ENCODE data around the gene KRT33A. TPM values are rescaled to one million over a fixed set of nuclear protein-coding genes. Genes with fewer than 3 reads are reported as not detected.

The KRT33A gene
- total RNA-seq, 1 experiment from 2014 or later: not detected

DNA sequence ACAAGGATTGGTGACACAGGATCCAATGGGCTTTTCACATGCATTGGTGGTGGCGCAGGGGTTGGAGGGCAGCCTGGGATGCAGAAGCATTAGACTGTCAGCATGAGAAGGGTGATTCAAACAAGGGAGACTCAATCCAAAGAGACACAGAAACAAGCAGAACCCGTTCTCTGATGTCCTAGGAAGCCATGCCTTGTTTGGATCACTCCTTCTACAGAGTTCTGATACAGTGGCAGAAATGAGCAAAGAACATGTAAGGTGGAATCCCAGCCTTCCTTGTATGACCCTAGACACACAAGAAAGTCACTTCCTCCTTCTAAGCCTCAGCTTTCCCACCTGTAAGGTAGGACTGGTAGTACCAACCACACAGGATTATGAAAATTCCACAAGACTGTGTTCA lies 13.3 kb upstream of the KRT33A start:
- Mint-ChIP-seq H3K4me3 (ENCODE audit: low read depth, unreplicated experiment) (no peak overlapping the region), H3K9me3 (ENCODE audit: low read depth, unreplicated experiment) (no peaks in the 10 kb centered on the region), H3K27me3 (ENCODE audit: unreplicated experiment) (no peaks in the 10 kb centered on the region), H3K4me1 (ENCODE audit: low read depth, unreplicated experiment) (peaks cover 41% of the 10 kb centered on the region), H3K36me3 (ENCODE audit: insufficient read depth, unreplicated experiment) (no peaks in the 10 kb centered on the region), H3K27ac (ENCODE audit: unreplicated experiment) (no peak overlapping the region)
- TF ChIP-seq, protein P1, sequence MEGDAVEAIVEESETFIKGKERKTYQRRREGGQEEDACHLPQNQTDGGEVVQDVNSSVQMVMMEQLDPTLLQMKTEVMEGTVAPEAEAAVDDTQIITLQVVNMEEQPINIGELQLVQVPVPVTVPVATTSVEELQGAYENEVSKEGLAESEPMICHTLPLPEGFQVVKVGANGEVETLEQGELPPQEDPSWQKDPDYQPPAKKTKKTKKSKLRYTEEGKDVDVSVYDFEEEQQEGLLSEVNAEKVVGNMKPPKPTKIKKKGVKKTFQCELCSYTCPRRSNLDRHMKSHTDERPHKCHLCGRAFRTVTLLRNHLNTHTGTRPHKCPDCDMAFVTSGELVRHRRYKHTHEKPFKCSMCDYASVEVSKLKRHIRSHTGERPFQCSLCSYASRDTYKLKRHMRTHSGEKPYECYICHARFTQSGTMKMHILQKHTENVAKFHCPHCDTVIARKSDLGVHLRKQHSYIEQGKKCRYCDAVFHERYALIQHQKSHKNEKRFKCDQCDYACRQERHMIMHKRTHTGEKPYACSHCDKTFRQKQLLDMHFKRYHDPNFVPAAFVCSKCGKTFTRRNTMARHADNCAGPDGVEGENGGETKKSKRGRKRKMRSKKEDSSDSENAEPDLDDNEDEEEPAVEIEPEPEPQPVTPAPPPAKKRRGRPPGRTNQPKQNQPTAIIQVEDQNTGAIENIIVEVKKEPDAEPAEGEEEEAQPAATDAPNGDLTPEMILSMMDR (IDR thresholded peaks at IDR 0.05; ENCODE audit: unreplicated experiment): no peak
- intact Hi-C loops (cut with micrococcal nuclease; ENCODE audit: unreplicated experiment): loop anchor here (5.0 kb wide), 1 partner anchor 38 kb away; no protein-coding TSS in a partner anchor
- no peak for DNase-seq
- CTCF ChIA-PET: no interaction called here
- BruUV-seq (replicated peaks): no TSS peak

DNA sequence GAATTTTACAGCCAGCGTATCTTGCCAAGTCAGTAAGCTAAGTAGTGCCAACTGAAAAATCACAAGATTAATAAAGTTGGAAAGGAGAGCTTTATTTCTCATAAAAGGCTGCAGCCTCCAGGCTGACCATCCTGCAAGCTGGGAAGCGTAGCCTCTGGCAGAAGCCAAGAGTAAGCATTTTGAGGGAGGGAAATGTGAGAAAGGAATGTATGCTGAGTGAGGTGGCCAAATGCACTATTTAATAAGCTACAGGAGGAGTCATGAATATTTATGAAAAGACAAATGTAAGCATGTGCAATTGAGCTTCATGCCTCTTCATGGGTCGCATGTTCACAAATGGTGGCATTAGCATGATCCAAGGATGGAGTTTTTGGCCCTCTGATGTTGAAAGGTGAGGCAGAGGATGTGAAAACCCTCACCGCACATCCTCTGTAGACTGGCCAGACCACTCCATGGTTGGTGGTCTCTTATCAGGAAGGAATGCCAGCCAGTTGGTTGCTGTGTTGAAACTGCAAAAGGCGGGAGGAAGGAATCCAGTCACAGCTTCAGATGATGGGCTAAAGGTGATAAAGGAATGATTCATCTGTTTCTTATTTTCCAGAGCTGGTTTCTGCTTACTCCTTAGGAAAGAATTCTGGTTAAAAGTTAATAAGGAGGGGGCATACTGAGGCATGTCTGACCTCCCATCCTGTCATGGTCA lies 9.8 kb upstream of the KRT33A start:
- intact Hi-C loops (cut with micrococcal nuclease; ENCODE audit: unreplicated experiment): loop anchor here (5.0 kb wide), 1 partner anchor 42 kb away; no protein-coding TSS in a partner anchor
- Mint-ChIP-seq H3K27me3 (ENCODE audit: unreplicated experiment) (no peaks in the 10 kb centered on the region), H3K9me3 (ENCODE audit: low read depth, unreplicated experiment) (no peaks in the 10 kb centered on the region), H3K4me1 (ENCODE audit: low read depth, unreplicated experiment) (peaks cover 41% of the 10 kb centered on the region), H3K36me3 (ENCODE audit: insufficient read depth, unreplicated experiment) (no peaks in the 10 kb centered on the region), H3K27ac (ENCODE audit: unreplicated experiment) (peak overlapping the region; percentile 61), H3K4me3 (ENCODE audit: low read depth, unreplicated experiment) (no peak overlapping the region)
- TF ChIP-seq, protein P1 (IDR thresholded peaks at IDR 0.05; ENCODE audit: unreplicated experiment): no peak
- peak; percentile 46 for DNase-seq
- CTCF ChIA-PET: interaction anchor here (1.2 to 1.5 kb wide), 3 partner anchors 10 to 189 kb away, joined by 4 to 5 read pairs (median 4); no protein-coding TSS in a partner anchor
- no TSS peak for BruUV-seq (replicated peaks)

DNA sequence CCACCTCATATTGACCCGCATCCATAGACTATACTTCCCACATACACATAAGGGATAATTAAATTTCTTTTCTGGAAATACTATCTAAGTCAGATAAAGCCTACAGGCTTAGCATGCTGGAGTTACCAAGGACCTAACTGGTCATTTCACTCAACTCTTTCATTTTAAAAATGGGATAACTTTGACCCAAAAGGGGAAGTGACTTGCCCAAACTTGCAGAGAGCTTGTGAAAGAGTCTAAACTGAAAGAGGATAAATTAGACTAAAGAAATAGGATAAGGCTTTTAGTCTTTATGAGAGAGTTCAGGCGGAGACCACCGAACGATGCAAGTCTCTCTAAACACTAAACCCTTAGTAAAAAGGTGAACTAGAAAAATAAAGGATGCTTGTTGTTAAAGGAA lies 3.9 kb upstream of the KRT33A start:
- H3K4me3 Mint-ChIP-seq (ENCODE audit: low read depth, unreplicated experiment): no peak overlapping the region
- CTCF ChIA-PET: interaction anchor here (0.5 to 0.7 kb wide), 3 partner anchors 187 to 1122 kb away, joined by 3 read pairs; no protein-coding TSS in a partner anchor
- no TSS peak for BruUV-seq (replicated peaks)
- peaks cover 13% of the 10 kb centered on the region for H3K27me3 Mint-ChIP-seq (ENCODE audit: unreplicated experiment)
- intact Hi-C loops (cut with micrococcal nuclease; ENCODE audit: unreplicated experiment): no loop called here
- no peaks in the 10 kb centered on the region for H3K36me3 Mint-ChIP-seq (ENCODE audit: insufficient read depth, unreplicated experiment)
- no peak overlapping the region for H3K27ac Mint-ChIP-seq (ENCODE audit: unreplicated experiment)
- H3K4me1 Mint-ChIP-seq (ENCODE audit: low read depth, unreplicated experiment): peaks cover 2% of the 10 kb centered on the region
- TF ChIP-seq, protein P1 (IDR thresholded peaks at IDR 0.05; ENCODE audit: unreplicated experiment): no peak
- peaks cover 3% of the 10 kb centered on the region for H3K9me3 Mint-ChIP-seq (ENCODE audit: low read depth, unreplicated experiment)
- no peak for DNase-seq

DNA sequence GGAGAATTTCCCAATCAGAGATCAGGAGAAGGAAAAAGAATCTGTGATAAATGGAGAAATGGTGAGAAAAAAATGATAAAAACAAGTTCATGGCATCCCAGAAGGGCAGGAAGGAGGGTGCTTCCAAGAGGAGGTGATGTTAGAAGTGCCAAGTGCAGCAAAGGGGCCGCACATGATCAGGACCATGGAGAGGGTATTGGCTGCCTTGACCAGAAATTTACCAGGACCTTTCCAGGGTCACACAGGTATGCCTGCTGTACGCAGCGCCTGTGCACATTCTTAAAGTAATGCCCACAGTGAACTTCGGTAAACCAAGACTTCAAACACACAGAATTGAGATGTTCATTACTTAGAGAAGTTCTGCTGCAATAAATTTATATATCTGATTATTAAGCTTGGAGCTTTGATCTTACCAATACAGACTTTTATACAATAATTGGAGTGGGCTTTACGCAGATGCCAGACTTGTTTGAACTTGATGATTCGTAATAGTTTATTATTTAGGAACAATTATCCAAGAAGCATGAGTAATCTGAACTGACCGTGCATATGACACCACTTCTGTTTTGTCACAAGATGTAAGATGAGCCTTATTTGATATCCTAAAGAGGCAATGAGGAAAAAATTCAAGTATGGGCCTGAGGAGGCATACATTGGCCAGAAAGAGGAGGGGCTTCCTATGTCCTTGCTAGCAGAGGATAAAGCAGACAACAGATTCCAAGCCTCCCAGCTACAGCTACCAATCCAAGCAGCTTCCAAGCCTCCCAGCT lies 2.2 kb upstream of the KRT33A start:
- no peaks in the 10 kb centered on the region for H3K36me3 Mint-ChIP-seq (ENCODE audit: insufficient read depth, unreplicated experiment)
- peaks cover 6% of the 10 kb centered on the region for H3K4me1 Mint-ChIP-seq (ENCODE audit: low read depth, unreplicated experiment)
- H3K9me3 Mint-ChIP-seq (ENCODE audit: low read depth, unreplicated experiment): peaks cover 3% of the 10 kb centered on the region
- CTCF ChIA-PET: no interaction called here
- TF ChIP-seq, protein P1 (IDR thresholded peaks at IDR 0.05; ENCODE audit: unreplicated experiment): no peak
- peaks cover 13% of the 10 kb centered on the region for H3K27me3 Mint-ChIP-seq (ENCODE audit: unreplicated experiment)
- intact Hi-C loops (cut with micrococcal nuclease; ENCODE audit: unreplicated experiment): no loop called here
- no TSS peak for BruUV-seq (replicated peaks)
- no peak for DNase-seq
- H3K27ac Mint-ChIP-seq (ENCODE audit: unreplicated experiment): no peak overlapping the region
- no peak overlapping the region for H3K4me3 Mint-ChIP-seq (ENCODE audit: low read depth, unreplicated experiment)

All from Calu3 (cell line).